GM23248 (cell line): ENCODE data around the gene NAT16. TPM values are rescaled to one million over a fixed set of nuclear protein-coding genes. Genes with fewer than 3 reads are reported as not detected.

Source experiments
- DNase-seq: peaks from one replicate; pipeline ENCODE4 v3.0.0-alpha.2; 2015
- H2AFZ ChIP-seq: fragments of 200-600 bp; sonication (generic); 2 replicates; pipeline ENCODE4 v1.6.1; 2016; ENCODE audit warnings: antibody characterized with exemption
- H3F3A ChIP-seq: fragments of 200-600 bp; sonication (generic); 2 replicates; pipeline ENCODE4 v1.6.1; 2016; ENCODE audit warnings: mild to moderate bottlenecking, antibody characterized with exemption, mixed run types; ENCODE audit not compliant: insufficient read depth
- H3K27ac ChIP-seq: fragments of 200-600 bp; sonication (generic); 2 replicates; pipeline ENCODE4 v1.5.1; 2016; ENCODE audit warnings: mild to moderate bottlenecking
- H3K27me3 ChIP-seq: fragments of 200-600 bp; sonication (generic); replicated peaks from 2 replicates; pipeline ENCODE4 v1.6.1; 2016; ENCODE audit warnings: mild to moderate bottlenecking; ENCODE audit not compliant: insufficient read depth
- H3K36me3 ChIP-seq: fragments of 200-600 bp; sonication (generic); 2 replicates; pipeline ENCODE4 v1.6.1; 2016; ENCODE audit warnings: low read depth, mild to moderate bottlenecking
- H3K4me1 ChIP-seq: fragments of 200-600 bp; sonication (generic); 2 replicates; pipeline ENCODE4 v1.6.1; 2016; ENCODE audit warnings: mild to moderate bottlenecking; ENCODE audit not compliant: insufficient read depth
- H3K4me2 ChIP-seq: fragments of 200-600 bp; sonication (generic); one replicate; pipeline ENCODE4 v1.6.1; 2016; ENCODE audit warnings: mild to moderate bottlenecking; ENCODE audit not compliant: unreplicated experiment
- H3K4me3 ChIP-seq: fragments of 200-600 bp; sonication (generic); 2 replicates; pipeline ENCODE4 v1.5.1; 2016; ENCODE audit warnings: mild to moderate bottlenecking
- H3K79me2 ChIP-seq: fragments of 200-600 bp; sonication (generic); 2 replicates; pipeline ENCODE4 v1.6.1; 2016; ENCODE audit warnings: mild to moderate bottlenecking; ENCODE audit not compliant: insufficient read depth
- H3K9ac ChIP-seq: fragments of 200-600 bp; sonication (generic); 2 replicates; pipeline ENCODE4 v1.6.1; 2016; ENCODE audit warnings: mild to moderate bottlenecking
- H3K9me2 ChIP-seq: fragments of 200-600 bp; sonication (generic); 2 replicates; pipeline ENCODE4 v1.6.1; 2016; ENCODE audit warnings: mixed run types, mild to moderate bottlenecking, moderate library complexity; ENCODE audit not compliant: insufficient read depth
- H3K9me3 ChIP-seq: fragments of 200-600 bp; sonication (generic); one replicate; pipeline ENCODE4 v1.6.1; 2017; ENCODE audit warnings: low read depth
- H4K20me1 ChIP-seq: fragments of 200-600 bp; sonication (generic); 2 replicates; pipeline ENCODE4 v1.6.0; 2016; ENCODE audit not compliant: insufficient read depth
- EZH2 ChIP-seq: fragments of 200-600 bp; sonication (generic); IDR thresholded peaks from 2 replicates; pipeline ENCODE4 v1.6.1; 2018; ENCODE audit warnings: antibody characterized with exemption, mild to moderate bottlenecking; ENCODE audit not compliant: insufficient read depth, poor library complexity, severe bottlenecking
- EZH2phosphoT487 ChIP-seq: fragments of 200-600 bp; sonication (generic); IDR thresholded peaks from 2 replicates; pipeline ENCODE4 v1.6.1; 2018; ENCODE audit warnings: antibody characterized with exemption, moderate library complexity, mild to moderate bottlenecking, low read depth; ENCODE audit not compliant: insufficient read depth
- WGBS, 2 experiments: methylation state at CpG; one replicate each; pipeline ENCODE4 v1.1.6; 2015 to 2017; ENCODE audit warnings: low lambda C conversion rate in 2 of 2, low coverage in 1 of 2; ENCODE audit errors: missing lambda C conversion rate in 2 of 2; 5-methylcytosine and 5-hydroxymethylcytosine counted together
- in situ Hi-C: fragments of 300-500 bp; cut with MboI; formaldehyde crosslinking; loops from 2 replicates; pipeline ENCODE4 v1.15.0; 2020
- polyA plus RNA-seq: library from polyadenylated mRNA; unstranded; fragments of >200 nt; fragmentation: Nextera tagmentation; extraction: Ambion mirVana; gene quantifications from 2 replicates; pipeline ENCODE4 v1.2.1, GENCODE V29; 2016
- total RNA-seq: library from RNA; depleted of rRNA; stranded (reverse); fragments of >200 nt; shearing (Covaris generic); gene quantifications from 2 replicates; pipeline ENCODE4 v1.2.3, GENCODE V29; 2014

Gene NAT16
- total and polyA plus RNA-seq, 2 experiments from 2014 or later, result not detected

GRCh38 chr7:101216860-101217387 is 36.8 kb upstream of the NAT16 start:
- 1 to 2% methylated on average over 22 to 31 of the region's 34 CpGs for WGBS, 2 experiments
- no peak for DNase-seq
- Histone ChIP-seq H3K27me3 (no peaks in the 10 kb centered on the region), H3F3A (no peaks in the 10 kb centered on the region), H3K4me2 (peak overlapping the region; percentile 93), H3K9me2 (no peaks in the 10 kb centered on the region), H2AFZ (peak overlapping the region; percentile 93), H3K4me1 (peaks cover 21% of the 10 kb centered on the region), H3K79me2 (peaks cover 76% of the 10 kb centered on the region), H3K36me3 (peaks cover 18% of the 10 kb centered on the region; the same call in 1 of the 2 replicates), H3K4me3 (peak overlapping the region; percentile 95), H3K27ac (peak overlapping the region; percentile 94), H4K20me1 (no peaks in the 10 kb centered on the region), H3K9me3 (no peaks in the 10 kb centered on the region), H3K9ac (peak overlapping the region; percentile 88)
- TF ChIP-seq EZH2phosphoT487, result no peak
- TF ChIP-seq EZH2, result no peak
- in situ Hi-C loops, result no loop called here

GRCh38 chr7:101216001-101216859 is 36.1 kb upstream of the NAT16 start:
- Histone ChIP-seq H3K27ac (peak overlapping the region; percentile 94), H3K27me3 (no peaks in the 10 kb centered on the region), H3K79me2 (peaks cover 69% of the 10 kb centered on the region), H3K9ac (peak overlapping the region; percentile 88), H3F3A (no peaks in the 10 kb centered on the region), H4K20me1 (no peaks in the 10 kb centered on the region), H3K4me3 (peak overlapping the region; percentile 95), H3K4me2 (peak overlapping the region; percentile 93), H3K9me2 (no peaks in the 10 kb centered on the region), H3K4me1 (peaks cover 21% of the 10 kb centered on the region), H3K9me3 (no peaks in the 10 kb centered on the region), H2AFZ (peak overlapping the region; percentile 93), H3K36me3 (peaks cover 18% of the 10 kb centered on the region; the same call in 1 of the 2 replicates)
- peak; percentile 71 for DNase-seq
- 49 to 51% methylated on average over 31 of the region's 31 CpGs for WGBS, 2 experiments
- in situ Hi-C loops, result no loop called here
- TF ChIP-seq EZH2phosphoT487 (no peak), EZH2 (no peak)

GRCh38 chr7:101212014-101212413 is 31.9 kb upstream of the NAT16 start:
- Histone ChIP-seq H3K4me1 (peaks cover 13% of the 10 kb centered on the region), H3K4me3 (no peak overlapping the region), H3K9ac (no peak overlapping the region), H3K36me3 (peaks cover 18% of the 10 kb centered on the region; the same call in 1 of the 2 replicates), H3K9me3 (no peaks in the 10 kb centered on the region), H2AFZ (no peak overlapping the region), H3K9me2 (no peaks in the 10 kb centered on the region), H3K79me2 (peaks cover 35% of the 10 kb centered on the region), H3K27ac (no peak overlapping the region), H4K20me1 (no peaks in the 10 kb centered on the region), H3F3A (no peaks in the 10 kb centered on the region), H3K4me2 (no peak overlapping the region), H3K27me3 (no peaks in the 10 kb centered on the region)
- TF ChIP-seq EZH2 (no peak), EZH2phosphoT487 (no peak)
- WGBS, 2 experiments, result 90 to 93% methylated on average over 8 of the region's 8 CpGs
- no peak for DNase-seq
- in situ Hi-C loops, result no loop called here

GRCh38 chr7:101211501-101211900 is 31.4 kb upstream of the NAT16 start:
- H3K4me2 ChIP-seq, result no peak overlapping the region
- in situ Hi-C loops, result no loop called here
- no peaks in the 10 kb centered on the region for H4K20me1 ChIP-seq
- H2AFZ ChIP-seq, result no peak overlapping the region
- peaks cover 18% of the 10 kb centered on the region; the same call in 1 of the 2 replicates for H3K36me3 ChIP-seq
- WGBS, 2 experiments, result 92 to 94% methylated on average over 13 to 24 of the region's 24 CpGs
- no peak for DNase-seq
- TF ChIP-seq EZH2 (no peak), EZH2phosphoT487 (no peak)
- no peaks in the 10 kb centered on the region for H3K9me3 ChIP-seq
- H3K79me2 ChIP-seq, result peaks cover 29% of the 10 kb centered on the region
- no peak overlapping the region for H3K27ac ChIP-seq
- H3K9me2 ChIP-seq, result no peaks in the 10 kb centered on the region
- H3F3A ChIP-seq, result no peaks in the 10 kb centered on the region
- no peak overlapping the region for H3K4me3 ChIP-seq
- H3K9ac ChIP-seq, result no peak overlapping the region
- peaks cover 13% of the 10 kb centered on the region for H3K4me1 ChIP-seq
- H3K27me3 ChIP-seq, result no peaks in the 10 kb centered on the region
